Osteocyte (in vitro differentiated cells): ENCODE results near the gene ZNF57. TPM values are rescaled to one million over a fixed set of nuclear protein-coding genes. Genes with fewer than 3 reads are reported as not detected.
"Not testable (repeated sequence)": the region's sequence is repeated elsewhere in the genome, so short reads cannot be mapped to it uniquely, and the experiment has no call there.

ENCODE experiments used
- DNase-seq: peaks from one replicate; pipeline ENCODE4 v3.0.0; 2021; ENCODE audit warnings: mixed read lengths; ENCODE audit not compliant: unreplicated experiment; ENCODE audit errors: extremely low spot score
- H3K27ac Mint-ChIP-seq: one replicate; pipeline ENCODE4 v1.8.0; 2021; ENCODE audit warnings: mild to moderate bottlenecking, mixed read lengths; ENCODE audit not compliant: unreplicated experiment
- H3K27me3 Mint-ChIP-seq: one replicate; pipeline ENCODE4 v1.8.0; 2021; ENCODE audit warnings: mixed read lengths; ENCODE audit not compliant: unreplicated experiment
- H3K36me3 Mint-ChIP-seq: one replicate; pipeline ENCODE4 v1.8.0; 2021; ENCODE audit warnings: mixed read lengths; ENCODE audit not compliant: unreplicated experiment
- H3K4me1 Mint-ChIP-seq: one replicate; pipeline ENCODE4 v1.8.0; 2021; ENCODE audit warnings: mixed read lengths; ENCODE audit not compliant: unreplicated experiment
- H3K4me3 Mint-ChIP-seq: one replicate; pipeline ENCODE4 v1.8.0; 2021; ENCODE audit warnings: mild to moderate bottlenecking, moderate library complexity, mixed read lengths; ENCODE audit not compliant: unreplicated experiment
- H3K9me3 Mint-ChIP-seq: one replicate; pipeline ENCODE4 v1.8.0; 2021; ENCODE audit warnings: mixed read lengths; ENCODE audit not compliant: unreplicated experiment
- CTCF ChIP-seq: fragments of 200-600 bp; sonication (generic); IDR thresholded peaks from 2 replicates; pipeline ENCODE4 v1.5.0; 2021; ENCODE audit warnings: antibody characterized with exemption, mild to moderate bottlenecking, moderate library complexity
- total RNA-seq: library from RNA; stranded (reverse); gene quantifications from 2 replicates; pipeline ENCODE4 v1.2.1, GENCODE V29; 2021

ZNF57 gene
- total RNA-seq, 1 donor from 2014 or later = 4.0 TPM

GRCh38 chr19:2883686-2884439 is 16.9 kb upstream of the ZNF57 start:
- no peak overlapping the region for H3K4me3 Mint-ChIP-seq
- no peak for TF ChIP-seq CTCF
- no peaks in the 10 kb centered on the region for H3K4me1 Mint-ChIP-seq
- no peaks in the 10 kb centered on the region for H3K9me3 Mint-ChIP-seq
- no peaks in the 10 kb centered on the region for H3K27me3 Mint-ChIP-seq
- no peaks in the 10 kb centered on the region for H3K36me3 Mint-ChIP-seq
- H3K27ac Mint-ChIP-seq = no peak overlapping the region
- no peak for DNase-seq

- H3K4me1 Mint-ChIP-seq = no peaks in the 10 kb centered on the region
- H3K9me3 Mint-ChIP-seq = no peaks in the 10 kb centered on the region
- no peak overlapping the region for H3K27ac Mint-ChIP-seq
- no peaks in the 10 kb centered on the region for H3K27me3 Mint-ChIP-seq
- no peak for DNase-seq
- TF ChIP-seq CTCF = no peak
- H3K36me3 Mint-ChIP-seq = no peaks in the 10 kb centered on the region
- H3K4me3 Mint-ChIP-seq = no peak overlapping the region
Observed at GRCh38 chr19:2885736-2886135, 15.0 kb upstream of the ZNF57 start.

GRCh38 chr19:2887391-2887914 is 13.3 kb upstream of the ZNF57 start:
- no peak for DNase-seq
- Mint-ChIP-seq H3K27ac (no peak overlapping the region), H3K9me3 (no peaks in the 10 kb centered on the region), H3K27me3 (no peaks in the 10 kb centered on the region), H3K4me3 (no peak overlapping the region), H3K36me3 (no peaks in the 10 kb centered on the region), H3K4me1 (no peaks in the 10 kb centered on the region)
- peak; percentile 68 for TF ChIP-seq CTCF

GRCh38 chr19:2888731-2889224 is 11.9 kb upstream of the ZNF57 start:
- no peak overlapping the region for H3K4me3 Mint-ChIP-seq
- DNase-seq = no peak
- no peaks in the 10 kb centered on the region for H3K9me3 Mint-ChIP-seq
- TF ChIP-seq CTCF = no peak
- H3K4me1 Mint-ChIP-seq = no peaks in the 10 kb centered on the region
- peaks cover 3% of the 10 kb centered on the region for H3K27me3 Mint-ChIP-seq
- no peak overlapping the region for H3K27ac Mint-ChIP-seq
- no peaks in the 10 kb centered on the region for H3K36me3 Mint-ChIP-seq

GRCh38 chr19:2890531-2890930 is 10.2 kb upstream of the ZNF57 start:
- H3K4me1 Mint-ChIP-seq, DNase-seq, H3K27me3 Mint-ChIP-seq, H3K4me3 Mint-ChIP-seq, H3K9me3 Mint-ChIP-seq, H3K27ac Mint-ChIP-seq, H3K36me3 Mint-ChIP-seq: not testable (repeated sequence)
